Retina (tissue), 1 donor: ENCODE results near the gene PURA.

Experiments used
- DNase-seq: peaks from one replicate; pipeline ENCODE4 v3.0.0-alpha.2; 2016

PURA gene

DNA sequence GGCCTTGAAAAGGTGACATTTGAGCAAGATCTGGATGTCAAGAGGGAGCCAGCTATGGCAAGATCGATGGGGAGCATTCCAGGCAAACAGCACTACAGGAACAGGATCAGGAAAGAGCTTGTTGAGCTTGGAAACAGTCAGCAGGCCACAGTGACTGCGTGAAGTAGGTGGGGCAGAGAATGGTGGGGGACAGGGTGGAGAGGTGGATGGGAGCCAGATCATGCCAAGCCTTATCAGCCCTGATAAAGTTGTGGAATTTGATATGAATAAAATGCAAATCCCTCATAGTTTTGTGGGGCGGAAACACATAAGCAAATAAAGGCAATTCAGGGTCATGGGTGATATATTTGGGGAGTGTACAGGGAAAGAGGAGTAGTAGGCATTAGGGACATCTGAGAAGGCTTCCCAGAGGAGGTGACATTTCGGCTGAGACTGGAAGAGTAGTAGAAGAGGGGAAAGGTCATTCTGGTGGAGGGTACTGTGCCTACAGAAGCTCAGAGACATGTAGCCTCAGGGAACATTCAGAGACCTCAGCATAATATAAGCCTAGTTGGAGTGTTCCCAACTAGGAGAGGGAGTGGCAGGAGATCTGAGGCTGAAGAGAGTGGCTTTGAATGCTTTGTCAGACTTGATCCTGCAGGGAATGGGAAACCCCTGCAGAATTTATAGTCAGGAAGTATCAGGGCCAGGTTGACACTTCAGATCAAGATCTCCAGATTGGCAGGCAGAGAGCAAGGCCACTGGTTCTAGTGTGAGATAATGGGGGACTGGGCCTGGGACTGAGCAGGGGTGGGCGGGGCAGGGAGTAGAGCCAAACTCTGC, 51.4 kb downstream of the PURA start:
- DNase-seq: no peak

DNA sequence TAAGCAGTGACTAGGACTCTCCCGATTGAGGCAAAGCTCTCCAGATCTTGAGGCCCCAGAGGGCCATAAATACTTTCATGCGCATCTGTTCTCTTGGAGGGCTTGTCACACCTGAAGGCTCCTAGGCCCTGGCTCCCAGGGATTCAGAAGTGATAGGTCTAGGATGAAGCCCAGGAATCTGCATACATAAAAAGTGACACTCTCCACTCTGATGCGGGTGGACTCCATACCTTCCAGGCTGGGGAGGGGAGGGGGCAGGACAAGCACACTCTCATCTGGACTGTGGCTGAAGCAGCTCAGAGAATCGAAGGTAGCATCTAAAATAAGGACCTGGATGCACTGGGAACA, 52.0 kb downstream of the PURA start:
- DNase-seq: no peak

DNA sequence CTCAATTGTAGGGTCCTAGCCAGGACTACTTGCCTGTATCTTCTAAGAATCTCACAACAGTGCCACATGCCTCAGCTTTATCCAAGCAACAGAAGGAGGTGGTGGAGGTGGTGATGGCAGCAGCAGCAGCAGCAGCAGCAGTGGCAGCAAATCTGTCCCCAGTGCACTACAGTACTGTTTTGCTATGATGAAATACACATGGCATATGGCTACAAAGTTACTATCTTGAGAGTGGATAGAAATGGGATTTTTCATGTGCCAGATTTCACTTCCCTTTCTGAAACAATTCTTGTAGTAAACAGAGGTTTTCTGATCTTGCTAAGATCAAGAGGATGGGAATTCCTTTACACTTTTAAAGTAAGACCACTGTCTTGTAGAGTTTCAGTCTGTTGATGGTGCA, 53.0 kb downstream of the PURA start:
- DNase-seq: no peak

DNA sequence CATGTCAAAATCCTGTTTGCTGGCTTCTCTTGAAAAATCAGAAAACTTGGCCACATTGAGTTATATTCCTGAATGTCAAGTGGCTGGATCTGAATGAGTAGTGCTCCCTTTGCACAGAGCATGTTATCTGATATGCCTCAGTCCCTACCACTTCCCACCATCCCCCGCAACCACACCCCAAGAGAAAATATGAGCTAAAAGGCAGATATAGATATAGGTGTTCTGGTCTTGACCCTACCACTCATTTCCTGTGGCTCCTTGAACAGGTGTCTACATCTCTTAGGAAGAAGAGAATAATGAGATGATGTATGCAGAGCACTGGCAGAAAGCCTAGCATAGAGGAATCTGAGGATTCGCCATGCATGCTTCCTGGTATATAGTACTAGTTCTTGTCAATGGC, 54.5 kb downstream of the PURA start:
- no peak for DNase-seq

DNA sequence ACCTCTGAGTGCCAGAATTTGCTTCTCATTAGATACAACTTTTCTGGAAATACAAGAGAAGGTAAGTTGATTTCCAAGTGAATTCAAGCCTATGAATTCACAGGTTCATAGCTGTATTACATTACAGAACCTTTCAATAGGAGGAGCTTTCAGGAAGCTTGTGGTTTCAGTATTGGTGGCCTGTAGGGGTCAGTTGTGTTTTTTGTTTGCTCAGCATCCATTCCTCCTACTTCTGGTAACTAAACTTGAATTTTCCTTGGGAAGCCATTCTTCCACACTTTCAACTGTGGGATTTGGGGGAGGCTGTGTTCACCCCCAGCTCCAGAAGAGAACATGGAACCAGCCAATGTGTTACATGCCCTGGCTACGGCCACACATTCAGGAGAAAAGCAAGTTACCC, 55.5 kb downstream of the PURA start:
- no peak for DNase-seq

DNA sequence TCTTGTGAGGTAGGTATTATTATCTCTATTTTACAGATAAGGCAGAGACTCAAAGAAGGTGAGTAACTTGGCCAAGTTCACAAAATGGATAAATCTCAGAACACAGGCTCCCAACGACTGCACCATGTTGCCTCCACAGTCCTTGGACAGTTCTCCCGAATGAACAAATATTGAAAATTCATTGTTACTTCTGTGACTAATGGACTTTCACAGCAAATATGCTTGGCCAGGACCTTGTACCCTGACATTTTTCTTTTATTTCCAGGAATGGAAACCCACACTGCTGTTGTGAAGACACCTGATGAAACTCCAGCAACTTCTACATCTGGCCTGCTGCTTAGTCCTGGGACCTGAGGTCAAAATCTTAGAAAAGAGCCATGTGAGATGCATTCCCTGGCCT, 58.6 kb downstream of the PURA start:
- no peak for DNase-seq

DNA sequence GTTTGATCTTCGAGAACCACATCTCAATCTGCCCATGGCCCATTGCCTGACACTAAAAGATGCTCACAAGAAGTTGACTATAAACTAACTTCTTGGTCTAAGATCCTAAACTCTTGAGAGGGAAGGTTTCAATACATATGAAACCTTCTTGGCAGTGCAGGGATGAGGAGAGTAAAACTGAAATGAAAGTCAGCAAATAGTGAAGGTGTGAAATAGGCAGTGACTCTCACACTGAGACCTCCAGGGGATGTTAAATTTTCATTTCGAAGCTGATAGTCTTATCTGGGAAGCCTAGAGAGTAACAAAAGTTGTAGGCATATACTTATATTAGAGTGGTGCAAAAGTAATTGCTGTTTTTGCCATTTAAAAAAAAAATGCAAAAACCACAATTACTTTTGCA, 60.1 kb downstream of the PURA start:
- DNase-seq: no peak

DNA sequence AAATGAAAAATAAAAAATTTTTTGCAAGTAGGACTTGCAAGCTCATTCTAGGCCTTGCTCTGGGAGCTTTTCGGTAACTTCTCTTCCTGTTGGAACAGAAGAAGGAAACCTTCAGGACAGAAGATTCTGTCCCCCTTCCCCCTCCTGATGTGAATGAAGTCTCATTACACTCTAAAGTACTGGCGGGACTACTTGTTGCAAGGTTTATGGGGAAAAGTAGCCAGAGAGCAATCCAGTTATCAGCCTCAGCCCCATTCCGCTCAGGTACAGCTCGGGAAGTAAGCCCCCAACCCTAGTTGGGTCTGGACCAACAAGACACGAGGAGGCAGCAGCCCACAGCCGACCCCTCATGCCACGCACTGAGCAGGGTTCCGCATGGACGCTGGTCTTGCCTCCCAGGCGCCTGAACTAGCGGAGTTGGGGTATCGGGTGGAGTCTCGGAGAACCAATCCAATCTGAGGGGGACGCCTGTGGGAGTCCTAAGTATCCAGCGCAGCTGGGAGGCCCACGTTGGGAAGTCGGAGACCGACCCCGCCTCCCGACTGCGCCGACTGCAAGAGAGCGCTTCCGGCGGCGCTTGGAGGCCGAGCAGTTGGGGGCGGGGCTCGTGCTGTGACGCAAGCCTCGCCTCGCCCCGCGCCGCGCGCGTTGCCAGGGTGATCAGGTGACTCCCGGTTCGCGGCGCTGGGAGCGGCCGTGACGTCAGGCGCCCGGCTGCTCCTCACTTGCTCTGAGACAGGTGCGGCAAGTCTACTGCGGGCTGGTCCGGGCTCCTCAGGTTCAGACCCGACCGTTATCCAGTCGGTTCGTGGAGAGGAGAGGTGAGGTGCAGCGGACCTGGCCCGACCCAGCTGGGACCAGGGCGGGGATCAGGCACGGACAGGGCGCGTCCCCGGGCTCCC, 60.8 kb downstream of the PURA start, which contains the start of gene CYSTM1:
CYSTM1 (plus strand) TSS at position 724 of the 902 bp plus-strand sequence. CDS start 19,278 bp downstream, outside the sequence.
- DNase-seq: peak; percentile 98
